HG03066 (cell line): ENCODE results near the gene RAPGEF2.

ENCODE experiments used
- ATAC-seq: cut with Tn5 transposase; IDR thresholded peaks from one replicate; pipeline ENCODE4 v1.9.1; 2021; ENCODE audit warnings: low read depth; ENCODE audit not compliant: unreplicated experiment

RAPGEF2 gene

GRCh38 chr4:159384632-159385031, 281.8 kb downstream of the RAPGEF2 start:
- no peak for ATAC-seq

GRCh38 chr4:159386620-159387019, 283.7 kb downstream of the RAPGEF2 start:
- ATAC-seq = no peak

GRCh38 chr4:159389756-159390155, 286.9 kb downstream of the RAPGEF2 start:
- ATAC-seq = no peak

GRCh38 chr4:159390648-159391047, 287.8 kb downstream of the RAPGEF2 start:
- ATAC-seq = no peak

- ATAC-seq = no peak
Observed at GRCh38 chr4:159395693-159396092, 292.8 kb downstream of the RAPGEF2 start.

GRCh38 chr4:159396151-159396550, 293.3 kb downstream of the RAPGEF2 start:
- no peak for ATAC-seq

GRCh38 chr4:159398236-159398638, 295.4 kb downstream of the RAPGEF2 start:
- ATAC-seq = no peak

GRCh38 chr4:159400558-159401225, 297.8 kb downstream of the RAPGEF2 start:
- ATAC-seq = no peak

- ATAC-seq = no peak
Observed at GRCh38 chr4:159401226-159401712, 298.4 kb downstream of the RAPGEF2 start.

GRCh38 chr4:159401791-159402380, 299.0 kb downstream of the RAPGEF2 start:
- ATAC-seq = no peak
